H1 (cell line): Measurements from ENCODE around the gene ACP2. TPM values are rescaled to one million over a fixed set of nuclear protein-coding genes. Genes with fewer than 3 reads are reported as not detected.

Source experiments
- CEBPB ChIP-seq: IDR thresholded peaks from 2 replicates; pipeline ENCODE4 v1.6.1; 2012; ENCODE audit warnings: low read depth, low read length
- CHD7 ChIP-seq: fragments of 300-600 bp; sonication (generic); IDR thresholded peaks from 2 replicates; pipeline ENCODE4 v1.7.1; 2012; ENCODE audit warnings: low read length, moderate library complexity, mild to moderate bottlenecking, inconsistent platforms; ENCODE audit not compliant: insufficient replicate concordance
- GABPA ChIP-seq: IDR thresholded peaks from 2 replicates; pipeline ENCODE4 v1.6.1; 2011; ENCODE audit warnings: mild to moderate bottlenecking, low read length, moderate library complexity, borderline replicate concordance; ENCODE audit not compliant: insufficient read depth
- KDM1A ChIP-seq: fragments of 200-600, 300-600 bp; sonication (generic); IDR thresholded peaks from 2 replicates; pipeline ENCODE4 v1.7.1; 2016; ENCODE audit warnings: mild to moderate bottlenecking, low read length, borderline replicate concordance
- PHF8 ChIP-seq: fragments of 200-600 bp; sonication (generic); conservative IDR thresholded peaks from 2 replicates; pipeline ENCODE4 v1.7.1; 2012; ENCODE audit warnings: low read depth, mild to moderate bottlenecking, inconsistent platforms, low read length, moderate library complexity
- RFX5 ChIP-seq: IDR thresholded peaks from 2 replicates; pipeline ENCODE4 v1.6.1; 2011; ENCODE audit warnings: low read depth, low read length, improper control_type of control experiment, borderline replicate concordance
- RXRA ChIP-seq: IDR thresholded peaks from 2 replicates; pipeline ENCODE4 v1.6.1; 2011; ENCODE audit warnings: low read depth, mild to moderate bottlenecking, low read length, moderate library complexity; ENCODE audit not compliant: insufficient read depth
- SAP30 ChIP-seq: fragments of 300-600 bp; sonication (generic); IDR thresholded peaks from 2 replicates; pipeline ENCODE4 v1.7.1; 2012; ENCODE audit warnings: low read length, moderate library complexity, mild to moderate bottlenecking, inconsistent platforms; ENCODE audit not compliant: insufficient read depth, insufficient replicate concordance
- ZNF274 ChIP-seq: IDR thresholded peaks from 2 replicates; pipeline ENCODE4 v1.7.0; 2012; ENCODE audit warnings: low read length, borderline replicate concordance; ENCODE audit errors: extremely low read depth
- polyA plus RNA-seq, 7 experiments: library from polyadenylated mRNA; depleted of rRNA in 3 of 7; stranded (reverse) in 5 of 7; unstranded in 2 of 7; fragments of >200 nt in 5 of 7; fragments of 200-250 nt in 2 of 7; gene quantifications; 1 replicate in 5 of 7; 2 replicates in 1 of 7; 4 replicates in 1 of 7; pipeline versions ENCODE4 v1.2.1 to v1.2.3, GENCODE V29; 2011 to 2013; ENCODE audit warnings: missing spikeins in 2 of 7, mixed read lengths in 2 of 7
- total RNA-seq: library from RNA; stranded (reverse); fragmentation: NEBNext Ultra II Directional; extraction: Animal tissue kit (Norgen Biotek cat#: 25700); gene quantifications from 2 replicates; pipeline ENCODE4 v1.2.1, GENCODE V29; 2021

ACP2 gene
- total and polyA plus RNA-seq, 2 of the 8 experiments (the other 6 are each of a cell fraction or from before 2014, with no cell fraction given) = 17.8 to 19.8 TPM

GRCh38 chr11:47269002-47269828 is 20.6 kb upstream of the ACP2 start (continued):
- TF ChIP-seq SAP30 (no peak), KDM1A (no peak), RXRA (no peak), CHD7 (no peak), CEBPB (no peak), PHF8 (peak; percentile 27; the same call in 1 of the 2 replicates), ZNF274 (no peak), GABPA (peak; percentile 57; the same call in 1 of the 2 replicates), RFX5 (no peak)
